Stimulated activated CD8-positive, alpha-beta memory T cell treated with anti-CD3 and anti-CD28 coated beads, Interleukin-4, amount 100 ng/mL, for 1 hour (primary cell): ENCODE data around the gene BTG1.

Experiments used
- DNase-seq, 2 donors: peaks; one replicate each; pipeline ENCODE4 v3.0.0-alpha.2; 2020; ENCODE audit warnings: low read depth in 2 of 2, low spot score in 1 of 2

The BTG1 gene, protein sequence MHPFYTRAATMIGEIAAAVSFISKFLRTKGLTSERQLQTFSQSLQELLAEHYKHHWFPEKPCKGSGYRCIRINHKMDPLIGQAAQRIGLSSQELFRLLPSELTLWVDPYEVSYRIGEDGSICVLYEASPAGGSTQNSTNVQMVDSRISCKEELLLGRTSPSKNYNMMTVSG

DNA sequence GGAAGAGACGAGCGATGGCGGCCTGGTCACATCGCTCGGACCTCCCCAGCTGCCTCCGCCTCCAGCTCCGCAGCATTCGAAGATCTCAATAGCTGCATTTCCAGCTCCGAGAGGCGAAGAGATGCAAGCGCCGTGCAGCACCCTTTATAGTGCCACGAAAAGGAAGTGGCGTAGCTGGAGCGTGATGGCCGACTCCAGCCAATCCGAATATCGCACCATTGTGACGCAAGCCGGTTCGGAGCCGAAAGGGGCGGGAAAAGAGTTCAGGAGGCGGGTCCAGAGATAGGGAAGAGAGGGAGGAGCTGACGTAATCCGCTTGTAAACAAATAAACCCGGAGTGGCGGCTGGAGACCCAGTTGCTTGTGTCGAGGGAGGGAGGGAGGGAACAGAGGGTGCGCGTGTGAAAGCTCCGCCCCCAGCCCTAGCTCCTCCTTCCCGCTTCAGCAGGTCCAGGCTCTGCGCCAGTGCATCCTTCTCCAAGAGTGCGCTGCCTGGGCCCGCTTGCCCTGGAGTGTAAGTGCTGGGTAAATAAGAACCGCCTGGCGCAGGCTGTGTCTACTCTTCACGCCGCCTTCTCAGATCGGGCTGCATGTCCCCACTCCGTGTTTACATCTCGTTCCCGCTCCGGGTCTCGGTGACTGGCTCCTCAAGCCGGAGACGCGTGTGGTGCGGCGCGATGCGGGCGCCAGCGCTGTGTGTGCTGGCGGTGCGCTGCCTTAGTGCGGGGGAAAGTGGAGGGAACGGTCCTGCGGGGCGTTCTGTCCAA lies at the start of gene BTG1:
Gene BTG1, minus strand, starts transcription at position 116 of the 766 bp plus-strand sequence. CDS start 311 bp downstream, outside the sequence.
- DNase-seq, result peak; percentile 94 to 98

DNA sequence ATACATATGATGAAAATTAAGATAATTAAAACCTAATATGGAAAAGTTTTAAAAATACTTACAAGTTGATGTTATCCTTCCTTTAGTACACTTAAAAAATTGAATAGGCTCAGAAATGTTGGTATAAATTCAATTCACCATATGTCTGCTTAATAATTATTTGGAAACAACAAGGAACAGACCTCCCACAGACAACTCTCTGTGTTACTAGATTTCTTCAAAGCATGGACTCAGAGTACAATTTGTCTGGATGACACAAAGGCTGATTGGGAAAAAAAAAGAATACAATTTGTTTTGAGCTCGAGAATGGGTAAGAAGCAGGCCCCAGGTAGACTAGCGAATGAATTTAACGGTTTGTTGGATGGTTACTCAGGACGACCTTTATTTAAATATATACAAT lies 48.9 kb upstream of the BTG1 start:
- DNase-seq, result no peak

DNA sequence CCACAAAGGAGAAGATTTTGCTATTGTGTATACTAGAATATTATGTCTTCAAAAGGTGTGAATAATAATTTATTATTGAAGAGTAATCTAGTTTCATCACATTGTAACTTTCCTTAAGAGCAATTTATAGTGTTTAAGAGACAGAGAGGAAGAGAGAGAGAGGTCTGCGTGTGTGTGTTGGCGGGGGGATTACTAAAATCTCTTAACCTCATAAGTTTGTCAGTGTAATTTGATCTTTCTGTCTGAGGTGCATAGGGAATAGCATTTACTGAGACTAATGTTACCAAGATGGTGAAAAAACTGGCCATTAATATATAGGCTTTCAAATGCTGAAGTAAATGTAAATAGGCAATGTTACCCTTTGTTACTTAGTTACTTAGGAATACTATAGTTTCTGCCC lies 48.2 kb upstream of the BTG1 start:
- no peak for DNase-seq

DNA sequence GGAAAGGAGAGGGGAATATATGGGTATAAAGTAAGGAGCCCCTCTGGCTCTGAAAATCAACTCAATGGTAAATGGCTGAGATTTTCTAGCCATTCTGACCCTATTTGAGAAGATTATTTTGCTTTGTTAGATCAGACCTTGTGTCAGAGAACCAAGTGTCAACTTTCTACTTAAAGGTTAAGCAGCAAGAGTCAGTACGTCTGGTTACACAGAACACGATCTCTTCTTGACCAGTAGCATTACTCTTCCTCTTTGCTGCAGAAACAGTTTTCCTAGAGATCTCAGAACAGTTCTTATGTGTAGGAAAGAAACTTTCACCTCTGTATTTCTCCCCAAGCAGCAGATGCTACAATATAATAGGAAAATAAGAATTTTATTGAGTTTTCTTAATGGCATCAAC lies 47.4 kb upstream of the BTG1 start:
- no peak for DNase-seq

DNA sequence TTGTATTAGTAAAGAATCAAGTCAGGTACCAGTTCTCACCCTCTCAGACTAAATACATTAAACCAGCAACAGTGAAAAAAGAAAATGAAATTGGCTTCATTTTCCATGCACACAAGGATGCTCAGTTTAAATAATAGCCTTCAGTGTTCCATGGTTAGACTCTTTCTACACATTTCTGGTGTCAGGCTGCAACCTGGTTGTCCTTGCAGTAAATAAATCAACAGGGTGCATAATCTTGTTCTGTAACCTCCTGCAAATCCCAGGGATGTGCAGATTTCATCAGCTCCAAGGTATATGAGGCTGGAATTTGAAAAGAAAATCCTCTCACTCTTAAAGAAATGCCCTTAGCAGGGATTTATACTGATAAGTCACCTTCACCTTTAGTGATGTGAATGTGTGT lies 46.7 kb upstream of the BTG1 start:
- DNase-seq, result no peak

DNA sequence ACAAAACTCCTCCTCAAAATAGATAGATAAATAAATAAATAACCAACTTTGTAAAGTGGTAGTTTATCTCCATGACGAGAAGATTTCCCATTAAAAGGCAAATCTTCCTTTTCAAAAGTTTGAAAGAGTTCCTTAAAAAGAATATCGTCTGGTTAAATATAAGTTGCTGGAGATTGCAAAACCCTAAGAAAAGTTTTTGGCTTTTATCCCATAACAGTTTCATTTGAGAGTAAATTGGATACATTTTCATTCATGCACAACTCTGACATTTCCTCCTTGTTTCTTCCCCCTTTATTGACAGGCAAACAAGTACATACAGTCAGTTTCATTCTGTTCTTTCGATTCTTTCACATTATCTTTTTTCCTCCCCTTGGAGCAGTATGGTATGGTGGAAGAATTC lies 45.4 kb upstream of the BTG1 start:
- DNase-seq, result no peak

DNA sequence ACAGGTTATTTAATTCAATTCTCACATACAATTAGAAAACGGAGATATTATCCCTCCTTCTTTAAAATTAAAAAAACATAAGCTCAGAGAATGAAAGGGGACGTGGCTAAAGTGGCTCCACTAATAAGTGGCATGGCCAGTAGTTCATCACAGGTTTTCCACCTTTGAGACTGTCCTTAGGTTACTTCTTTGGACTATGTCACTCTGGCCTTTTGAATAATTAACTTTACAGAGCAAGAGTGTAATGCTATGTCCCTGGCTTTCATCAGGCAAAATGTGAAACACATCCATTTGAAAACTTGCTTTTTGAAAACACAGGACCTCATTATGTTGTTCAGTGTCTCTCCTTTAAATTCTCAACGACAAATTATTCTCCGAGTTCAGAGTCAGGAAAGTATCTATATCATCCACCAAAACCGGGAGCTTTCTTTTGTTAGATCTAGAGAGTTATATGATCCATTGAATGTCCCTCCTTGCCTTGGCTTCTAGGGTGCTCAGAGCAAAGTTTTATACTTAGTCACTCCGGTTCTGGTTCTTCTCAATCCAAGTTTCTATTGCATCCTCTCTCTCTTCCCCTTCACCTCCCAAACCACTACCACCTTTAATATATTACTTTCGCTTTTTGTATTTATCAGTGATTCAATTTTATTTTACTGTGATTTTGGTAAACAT lies 43.0 kb upstream of the BTG1 start:
- DNase-seq, result no peak

DNA sequence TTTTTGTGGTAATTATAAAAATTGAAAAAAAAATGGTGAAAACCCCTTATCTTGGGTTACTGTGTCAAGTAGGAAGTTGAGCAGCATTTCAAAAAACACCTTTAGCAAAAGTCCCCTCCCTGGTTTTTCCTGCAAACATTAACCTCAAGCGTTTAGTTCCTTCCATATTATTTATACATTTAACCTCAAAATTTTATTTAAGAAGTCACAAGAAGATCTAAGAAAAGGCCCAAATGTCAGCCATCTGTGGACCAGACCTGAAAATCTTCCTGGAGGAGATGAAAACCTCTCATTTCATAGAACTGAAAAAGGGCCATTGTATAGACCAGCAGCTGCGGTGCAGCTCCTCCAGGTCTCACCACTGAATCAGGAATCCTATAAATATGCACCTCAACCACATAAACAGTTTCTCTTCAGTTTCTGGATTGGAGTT lies 40.4 kb upstream of the BTG1 start:
- no peak for DNase-seq

DNA sequence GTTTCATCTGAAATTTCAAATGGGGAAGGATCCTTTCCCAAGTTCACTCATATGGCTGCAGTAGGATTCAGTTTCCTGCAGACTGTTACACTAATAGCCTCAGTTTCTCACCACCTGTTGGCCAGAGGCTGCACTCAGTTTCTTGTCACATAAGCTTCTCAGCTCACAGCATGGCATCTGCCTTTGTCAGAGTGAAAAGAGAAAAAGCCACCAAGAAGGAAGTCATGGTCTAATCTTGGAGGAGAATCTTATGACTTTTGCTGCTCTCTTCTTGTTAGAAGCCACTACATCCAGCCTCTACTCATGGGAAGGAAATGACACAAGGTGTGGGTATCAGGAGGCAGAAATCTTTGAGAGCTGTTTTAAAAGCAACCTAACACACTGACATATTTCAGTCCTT lies 39.4 kb upstream of the BTG1 start:
- no peak for DNase-seq

DNA sequence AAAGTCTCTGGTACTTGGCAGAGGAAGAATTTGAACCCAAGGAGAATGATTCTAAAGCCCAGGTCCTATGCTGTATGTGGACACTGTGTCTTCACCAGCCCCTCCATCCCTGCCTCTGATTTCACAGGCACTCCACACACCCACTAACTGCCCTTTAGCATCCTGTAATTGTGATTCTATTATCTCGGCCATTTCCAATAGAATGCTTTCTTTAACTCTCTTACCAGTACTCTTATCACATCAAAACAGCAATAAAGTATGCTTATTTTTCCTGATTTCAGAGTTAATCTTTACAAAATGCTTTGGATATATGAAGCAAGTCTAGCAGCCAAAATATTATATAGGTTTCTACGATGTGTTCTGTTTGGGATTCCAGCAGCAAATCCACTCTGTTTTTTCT lies 37.9 kb upstream of the BTG1 start:
- no peak for DNase-seq

DNA sequence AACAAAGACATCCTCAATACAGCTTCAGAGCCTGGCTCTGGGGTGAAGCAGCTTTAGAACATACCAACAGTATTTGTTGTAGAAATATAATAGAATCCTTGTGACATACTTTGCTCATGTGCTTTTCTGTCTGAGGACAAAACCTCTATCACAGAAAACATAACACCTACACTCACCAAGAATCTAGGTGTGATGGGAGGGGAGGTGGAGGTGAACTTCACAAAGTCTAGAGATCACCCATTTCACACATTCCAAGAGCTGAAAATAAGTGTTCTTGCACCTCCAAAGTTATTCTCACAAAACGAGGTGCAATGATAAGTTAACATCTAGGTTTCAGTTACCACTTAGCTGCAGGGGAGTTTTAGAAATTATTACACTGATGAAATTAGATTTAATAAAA lies 32.7 kb upstream of the BTG1 start:
- DNase-seq, result no peak

DNA sequence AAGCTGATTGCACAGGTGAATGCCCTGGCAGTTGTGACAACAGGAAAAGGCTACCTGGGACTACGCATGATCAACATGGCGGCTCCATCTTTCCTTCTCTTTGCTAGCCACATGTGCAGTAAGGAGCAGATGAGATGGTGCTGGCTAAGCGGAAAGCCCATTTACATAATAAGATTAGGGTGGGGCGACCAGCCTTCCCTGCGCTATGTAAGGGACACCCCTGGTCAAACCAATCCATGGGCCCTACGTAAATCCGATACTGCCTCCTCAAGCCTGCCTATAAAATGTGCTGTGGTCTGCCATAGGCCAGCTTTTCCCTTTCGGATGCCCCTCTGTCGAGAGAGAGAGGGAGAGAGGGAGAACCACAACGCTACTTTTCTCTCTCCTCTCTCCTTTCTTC lies 31.0 kb upstream of the BTG1 start:
- DNase-seq, result no peak

DNA sequence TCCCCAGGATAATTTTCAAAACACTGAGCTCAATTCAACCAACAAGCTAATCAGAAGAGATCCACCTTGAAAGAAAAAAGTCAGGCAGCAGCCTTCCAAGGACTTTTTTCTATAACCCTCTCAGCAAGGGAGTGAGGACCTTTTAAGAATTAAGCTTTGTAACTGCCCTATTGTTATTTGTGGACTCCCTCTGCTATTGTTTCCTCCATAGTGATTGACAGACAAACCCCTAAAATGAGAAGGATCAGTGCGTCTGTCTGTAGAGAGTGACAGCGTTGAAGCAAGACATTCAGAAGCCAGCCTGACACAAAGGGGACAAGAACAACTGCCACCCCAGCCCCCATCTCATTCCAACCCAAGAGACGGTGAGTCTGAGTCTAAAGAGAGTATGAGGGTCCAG lies 30.3 kb upstream of the BTG1 start:
- no peak for DNase-seq

DNA sequence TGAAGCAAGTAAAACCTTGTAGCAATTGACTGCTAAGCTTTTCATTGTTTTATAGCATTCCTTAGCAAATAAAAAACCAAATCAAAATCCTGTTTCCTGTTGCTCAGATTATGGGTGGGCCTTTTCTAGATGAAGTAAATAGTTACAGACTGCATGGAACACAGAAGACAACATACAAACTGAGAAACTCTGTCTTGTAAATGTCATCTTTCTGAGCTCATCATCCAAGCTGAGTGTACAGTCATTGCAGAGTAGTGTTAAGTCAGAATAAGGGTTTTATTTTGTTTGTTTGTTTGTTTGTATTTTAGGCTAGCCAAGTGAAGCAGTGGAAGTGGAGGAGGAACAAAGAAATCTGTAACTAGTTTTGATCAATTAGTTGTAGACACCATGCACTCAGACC lies 24.4 kb upstream of the BTG1 start:
- no peak for DNase-seq

DNA sequence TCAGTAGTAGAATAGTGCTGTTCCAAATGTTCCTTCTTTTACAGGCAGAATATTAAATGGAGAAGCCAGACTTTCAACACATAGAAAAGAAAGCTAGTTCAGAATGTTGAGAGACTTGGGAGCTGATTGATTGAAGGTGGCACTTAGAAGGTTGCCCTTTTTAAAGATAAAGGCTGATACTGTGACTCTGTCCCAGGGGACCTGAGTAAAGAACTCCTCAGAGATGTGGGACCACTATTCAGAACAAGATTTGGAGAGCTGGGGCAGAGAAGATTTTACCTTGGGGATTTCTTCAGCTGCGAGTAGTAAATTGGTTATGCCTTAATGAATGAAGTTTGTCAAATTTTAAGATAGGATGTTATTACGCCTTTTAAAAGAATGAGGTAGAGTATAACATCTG lies 21.4 kb upstream of the BTG1 start:
- no peak for DNase-seq

DNA sequence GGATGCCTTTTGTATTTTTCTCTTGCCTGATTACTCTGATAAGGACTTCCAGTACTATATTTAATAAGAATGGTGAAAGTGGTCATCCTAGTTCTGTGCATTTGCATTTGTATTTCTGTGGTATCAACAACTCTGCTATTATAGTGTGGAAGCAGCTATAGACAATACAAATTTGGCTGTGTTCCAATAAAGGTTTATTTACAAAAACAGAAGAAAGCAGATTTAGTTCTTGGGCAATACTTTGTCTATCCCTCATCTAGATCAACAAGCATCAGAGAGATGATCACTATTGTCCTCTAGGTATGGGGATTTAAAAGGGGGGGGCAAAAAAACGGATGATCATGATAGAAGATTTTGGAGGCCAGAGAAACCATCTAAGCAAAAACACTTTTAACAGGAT lies 19.1 kb upstream of the BTG1 start:
- DNase-seq, result no peak

DNA sequence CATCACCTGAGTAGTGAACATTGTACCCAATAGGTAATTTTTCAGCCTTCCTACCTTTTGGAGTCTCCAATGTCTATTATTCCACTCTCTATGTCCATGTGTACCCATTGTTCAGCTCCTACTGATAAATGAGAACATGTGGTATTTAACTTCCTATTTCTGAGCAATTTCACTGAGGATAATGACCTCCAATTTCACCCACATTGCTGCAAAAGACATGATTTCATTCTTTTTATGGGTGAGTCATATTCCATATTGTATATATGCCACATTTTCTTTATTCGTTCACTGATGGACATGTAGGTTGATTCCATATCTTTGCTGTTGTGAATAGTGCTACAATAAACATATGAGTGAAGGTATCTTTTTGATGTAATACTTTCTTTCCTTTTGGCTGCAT lies 16.4 kb upstream of the BTG1 start:
- DNase-seq, result no peak

DNA sequence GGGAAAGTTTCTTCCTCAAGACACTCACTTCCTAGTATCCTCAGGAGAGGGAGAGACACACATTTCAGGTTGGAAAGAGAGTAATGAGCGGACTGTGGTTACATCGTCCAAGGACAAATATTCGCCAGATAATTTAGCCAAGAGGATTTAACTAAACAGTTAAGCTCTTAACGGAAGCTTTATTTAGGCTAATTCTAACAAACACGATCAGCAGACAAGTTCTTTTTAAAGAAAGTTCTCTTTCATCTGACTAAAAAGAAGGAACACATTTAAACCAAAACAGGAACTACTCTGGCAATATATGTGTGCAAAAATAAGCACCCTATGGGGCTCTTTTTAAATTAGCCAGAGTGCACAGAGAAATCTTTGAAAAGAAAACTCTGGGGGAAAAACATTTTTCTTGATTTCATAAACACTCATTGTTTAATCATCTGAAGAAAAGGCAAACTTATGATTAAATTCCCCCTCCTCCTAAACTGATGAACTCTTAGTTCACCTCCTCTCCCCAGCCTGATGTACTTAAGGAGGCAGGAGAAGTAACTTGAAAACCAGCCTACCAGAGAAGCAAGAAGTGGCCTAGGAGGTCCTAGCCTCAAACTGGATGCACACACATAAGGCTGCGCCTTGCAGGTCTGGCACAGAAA lies 13.3 kb upstream of the BTG1 start:
- no peak for DNase-seq

DNA sequence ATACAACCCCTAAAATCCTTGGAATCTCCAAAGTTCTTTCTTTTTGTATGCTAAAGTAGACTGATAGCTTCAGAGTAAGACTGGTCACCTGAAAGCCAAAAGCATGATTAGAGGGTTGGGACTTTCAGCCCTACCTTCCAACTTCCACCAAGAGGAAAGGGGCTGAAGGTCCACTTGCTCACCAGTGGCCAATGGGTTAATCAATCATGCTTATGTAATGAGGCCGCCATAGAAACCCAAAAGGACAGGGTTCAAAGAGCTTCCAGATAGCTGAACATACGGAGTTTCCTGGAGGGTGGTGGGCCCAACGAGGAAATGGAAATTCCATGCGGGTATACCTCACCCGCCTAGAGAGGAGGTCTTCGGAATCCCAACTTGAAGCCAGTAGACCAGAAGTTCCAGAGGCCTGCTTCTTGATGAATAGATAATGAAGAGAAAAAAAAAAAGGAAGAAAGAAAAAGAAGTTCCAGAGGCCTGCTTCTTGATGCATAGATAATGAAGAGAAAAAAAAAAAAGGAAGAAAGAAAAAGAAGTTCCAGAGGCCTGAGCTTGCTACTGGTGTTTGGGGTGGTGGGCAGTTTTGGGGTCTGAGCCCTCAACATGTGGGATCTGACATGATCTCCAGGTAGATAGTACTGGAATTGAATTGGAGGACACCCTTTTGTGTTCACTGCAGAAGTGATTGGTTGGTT lies 11.2 kb upstream of the BTG1 start:
- DNase-seq, result no peak

DNA sequence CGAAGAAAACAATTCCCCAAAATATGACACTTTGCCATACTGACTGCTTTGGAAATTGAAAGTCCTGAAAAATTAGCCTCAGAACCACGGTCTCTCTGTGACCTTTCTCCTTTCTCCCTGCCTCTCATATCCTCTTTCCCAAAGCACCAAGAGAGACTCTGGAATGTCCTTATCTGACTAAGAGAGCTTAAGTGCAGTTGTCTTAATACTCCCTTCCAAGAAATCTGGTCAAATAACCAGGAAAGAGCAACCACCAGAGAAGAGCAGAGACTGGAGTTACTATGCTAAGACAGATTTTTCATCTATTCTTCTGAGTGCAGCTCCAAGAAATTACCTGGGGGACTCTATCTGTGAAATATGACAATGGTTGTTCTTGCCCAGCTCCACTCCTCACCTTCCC lies 10.5 kb upstream of the BTG1 start:
- no peak for DNase-seq

DNA sequence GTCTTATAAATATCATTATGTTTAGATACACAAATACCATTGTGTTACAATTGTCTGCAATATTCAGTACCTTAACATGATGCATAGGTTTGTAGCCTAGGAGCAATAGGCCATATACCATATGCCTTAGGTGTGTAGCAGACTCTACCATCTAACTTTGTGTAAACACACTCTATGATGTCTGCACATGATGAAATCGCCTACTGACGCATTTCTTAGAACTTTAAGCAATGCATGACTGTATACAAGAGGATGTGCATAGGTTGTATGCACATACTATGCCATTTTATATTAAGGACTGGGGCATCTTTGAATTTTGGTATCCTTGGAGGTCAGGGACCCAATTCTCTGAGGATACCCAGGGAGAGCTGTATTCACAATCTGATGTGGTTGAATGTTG lies 10.1 kb upstream of the BTG1 start:
- no peak for DNase-seq

DNA sequence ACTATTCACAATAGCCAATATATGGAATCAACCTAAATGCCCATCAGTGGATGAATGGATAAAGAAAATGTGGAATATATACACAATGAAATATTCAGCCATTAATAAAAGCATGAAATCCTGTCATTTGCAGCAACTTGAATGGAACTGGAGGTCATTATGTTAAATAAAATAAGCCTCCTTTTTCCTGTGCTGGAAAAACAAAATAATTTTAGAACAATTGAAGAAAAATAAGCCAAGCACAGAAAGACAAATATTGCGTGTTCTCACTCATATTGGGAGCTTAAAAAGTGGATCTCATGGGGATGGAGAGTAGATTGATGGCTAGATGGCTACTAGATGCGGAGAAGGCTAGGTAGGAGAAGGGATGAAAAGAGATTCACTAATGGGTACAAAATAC lies 6.3 kb upstream of the BTG1 start:
- DNase-seq, result no peak
